Aorta (tissue), 5 donors: ENCODE measurements around the gene RAB11FIP4. TPM values are rescaled to one million over a fixed set of nuclear protein-coding genes. Genes with fewer than 3 reads are reported as not detected.
"Not testable (repeated sequence)": the region's sequence is repeated elsewhere in the genome, so short reads cannot be mapped to it uniquely, and the experiment has no call there.

Experiments used
- ATAC-seq: fragments of 200-7000 bp; cut with Tn5 transposase; one replicate; pipeline ENCODE4 v1.9.1; 2022; ENCODE audit warnings: moderate library complexity; ENCODE audit not compliant: low FRiP score
- DNase-seq, 2 donors: peaks; one replicate each; pipeline ENCODE4 v3.0.0-alpha.2; 2020
- H3K27ac ChIP-seq, 2 donors: one replicate each; pipeline ENCODE4 v1.5.1; 2013; ENCODE audit warnings: low read length in 2 of 2, mild to moderate bottlenecking in 2 of 2, moderate library complexity in 2 of 2, control low read depth in 1 of 2, inconsistent platforms in 1 of 2, low read depth in 1 of 2
- H3K27me3 ChIP-seq, 2 donors: one replicate each; pipeline ENCODE4 v1.6.1; 2013; ENCODE audit warnings: control low read depth in 1 of 2, low read length in 1 of 2, mild to moderate bottlenecking in 1 of 2, moderate library complexity in 1 of 2; ENCODE audit not compliant: insufficient read depth in 2 of 2, control insufficient read depth in 1 of 2
- H3K36me3 ChIP-seq, 2 donors: one replicate each; pipeline ENCODE4 v1.6.1; 2013; ENCODE audit warnings: control low read depth in 1 of 2, low read length in 1 of 2, mild to moderate bottlenecking in 1 of 2; ENCODE audit not compliant: insufficient read depth in 2 of 2, control insufficient read depth in 1 of 2
- H3K4me1 ChIP-seq, 2 donors: one replicate each; pipeline ENCODE4 v1.6.1; 2013; ENCODE audit warnings: low read length in 2 of 2, control low read depth in 1 of 2, mild to moderate bottlenecking in 1 of 2, moderate library complexity in 1 of 2; ENCODE audit not compliant: insufficient read depth in 2 of 2, control insufficient read depth in 1 of 2
- H3K4me3 ChIP-seq, 2 donors: one replicate each; pipeline ENCODE4 v1.5.1; 2013; ENCODE audit warnings: low read length in 2 of 2, control low read depth in 1 of 2, mild to moderate bottlenecking in 1 of 2
- H3K9me3 ChIP-seq: one replicate; pipeline ENCODE4 v1.6.1; 2013; ENCODE audit warnings: mild to moderate bottlenecking, low read length; ENCODE audit not compliant: control insufficient read depth
- WGBS, 2 donors: extraction: QIAGEN DNeasy Blood & Tissue Kit; methylation state at CpG; one replicate each; pipeline ENCODE4 v1.1.7; 2013; 5-methylcytosine and 5-hydroxymethylcytosine counted together
- intact Hi-C, 2 donors: fragments of 100-400 bp; cut with DNase I; formaldehyde crosslinking; loops; one replicate each; pipeline versions ENCODE4 v1.14.2 to v1.15.0; 2022
- long read RNA-seq, 2 donors: library from polyadenylated mRNA; unstranded; transcript quantifications; one replicate each; pipeline ENCODE4 v2.0.0, GENCODE V29; 2020 to 2021
- polyA plus RNA-seq, 2 donors: library from polyadenylated mRNA; stranded (reverse); fragments of 200-250 nt; gene quantifications; one replicate each; pipeline ENCODE4 v1.2.3, GENCODE V29; 2013
- total RNA-seq, 2 donors: library from RNA; stranded (reverse); fragmentation: NEBNext Ultra II Directional; extraction: Animal tissue kit (Norgen Biotek cat#: 25700); gene quantifications; one replicate each; pipeline ENCODE4 v1.2.1, GENCODE V29; 2021
- donor health status: healthy with polysubstance abuse.
- donor health status: Bipolar disorder and iron deficiency.
- donor health status: DM: no; HTN: no; CAD: no.
- donor health status: DM: no; HTN: no; CAD: no.
- donor health status: DM: yes; HTN: yes; CAD: no.

Gene RAB11FIP4, protein sequence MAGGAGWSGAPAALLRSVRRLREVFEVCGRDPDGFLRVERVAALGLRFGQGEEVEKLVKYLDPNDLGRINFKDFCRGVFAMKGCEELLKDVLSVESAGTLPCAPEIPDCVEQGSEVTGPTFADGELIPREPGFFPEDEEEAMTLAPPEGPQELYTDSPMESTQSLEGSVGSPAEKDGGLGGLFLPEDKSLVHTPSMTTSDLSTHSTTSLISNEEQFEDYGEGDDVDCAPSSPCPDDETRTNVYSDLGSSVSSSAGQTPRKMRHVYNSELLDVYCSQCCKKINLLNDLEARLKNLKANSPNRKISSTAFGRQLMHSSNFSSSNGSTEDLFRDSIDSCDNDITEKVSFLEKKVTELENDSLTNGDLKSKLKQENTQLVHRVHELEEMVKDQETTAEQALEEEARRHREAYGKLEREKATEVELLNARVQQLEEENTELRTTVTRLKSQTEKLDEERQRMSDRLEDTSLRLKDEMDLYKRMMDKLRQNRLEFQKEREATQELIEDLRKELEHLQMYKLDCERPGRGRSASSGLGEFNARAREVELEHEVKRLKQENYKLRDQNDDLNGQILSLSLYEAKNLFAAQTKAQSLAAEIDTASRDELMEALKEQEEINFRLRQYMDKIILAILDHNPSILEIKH
- total RNA-seq = 1 to 10 TPM in 1 of 2 donors, under 1 TPM in 1; 0.94 to 2.6 TPM
- polyA plus RNA-seq = 1 to 10 TPM in 1 of 2 donors, under 1 TPM in 1; 0.15 to 1.9 TPM
- long read RNA-seq, donor 1, partial matches to known transcripts = 2 of 3 reads
- long read RNA-seq, donor 1, other reads (novel, unspliced or antisense) = 0 of 3 reads
- long read RNA-seq, donor 2, partial matches to known transcripts = 2 of 3 reads
- long read RNA-seq, donor 2, other reads (novel, unspliced or antisense) = 0 of 3 reads

DNA sequence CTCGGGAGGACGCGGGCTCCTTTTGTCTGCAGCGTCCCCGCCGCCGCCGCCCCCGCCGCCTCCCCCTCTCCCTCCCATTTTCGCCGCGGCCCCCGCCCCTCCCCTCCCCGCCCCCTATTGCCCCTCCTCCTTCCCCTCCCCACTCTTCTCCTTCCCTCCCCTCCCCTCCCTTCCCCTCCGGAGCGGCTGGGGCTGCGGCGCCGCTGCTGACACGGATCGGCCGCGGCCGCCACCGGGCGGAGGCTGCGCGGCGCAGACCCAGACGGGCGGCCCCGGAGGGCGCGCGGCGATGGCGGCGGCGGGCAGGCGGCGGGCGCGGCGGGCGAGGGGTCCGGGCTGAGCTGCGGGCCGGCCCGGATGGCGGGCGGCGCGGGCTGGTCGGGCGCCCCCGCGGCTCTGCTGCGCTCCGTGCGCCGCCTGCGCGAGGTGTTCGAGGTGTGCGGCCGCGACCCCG, at the start of gene RAB11FIP4:
RAB11FIP4 (plus strand) TSS at position 180 of the 454 bp plus-strand sequence; CDS start at position 358, 178 bp downstream.
- Histone ChIP-seq H3K9me3 (no peaks in the 10 kb centered on the region), H3K4me1 (no peaks in the 10 kb centered on the region), H3K36me3 (no peaks in the 10 kb centered on the region), H3K27ac (no peak within 1 kb of the TSS), H3K4me3 (peak within 1 kb of the TSS; percentile 13 to 73), H3K27me3 (no peaks in the 10 kb centered on the region)
- WGBS, 2 donors = 0 to 1% methylated on average over 33 to 67 of the region's 69 CpGs
- intact Hi-C loops = no loop called here
- no peak for ATAC-seq
- DNase-seq = peak in 1 of 2 donors; percentile 55

DNA sequence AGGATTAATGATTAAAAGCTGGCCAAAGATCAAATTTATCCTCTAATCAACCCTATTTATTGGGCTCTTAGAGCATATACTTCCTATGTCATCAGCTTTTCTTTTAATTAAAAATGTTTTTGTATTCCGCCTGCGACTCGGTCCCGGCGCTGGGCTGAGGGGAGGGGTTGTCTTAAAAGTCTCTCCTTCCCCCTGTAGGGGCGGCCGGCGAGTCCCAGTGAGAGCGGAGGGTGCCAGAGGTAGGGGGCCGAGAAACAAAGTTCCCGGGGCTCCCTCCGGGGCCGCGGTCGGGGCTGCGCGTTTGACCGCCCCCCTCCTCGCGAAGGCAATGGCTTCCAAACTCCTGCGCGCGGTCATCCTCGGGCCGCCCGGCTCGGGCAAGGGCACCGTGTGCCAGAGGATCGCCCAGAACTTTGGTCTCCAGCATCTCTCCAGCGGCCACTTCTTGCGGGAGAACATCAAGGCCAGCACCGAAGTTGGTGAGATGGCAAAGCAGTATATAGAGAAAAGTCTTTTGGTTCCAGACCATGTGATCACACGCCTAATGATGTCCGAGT, 46.2 kb upstream of the RAB11FIP4 start:
- H3K27me3 ChIP-seq, H3K4me1 ChIP-seq, ATAC-seq, H3K9me3 ChIP-seq, intact Hi-C loops, H3K36me3 ChIP-seq, H3K4me3 ChIP-seq, DNase-seq, H3K27ac ChIP-seq: not testable (repeated sequence)
- 92 to 93% methylated on average over 21 of the region's 34 CpGs for WGBS, 2 donors

DNA sequence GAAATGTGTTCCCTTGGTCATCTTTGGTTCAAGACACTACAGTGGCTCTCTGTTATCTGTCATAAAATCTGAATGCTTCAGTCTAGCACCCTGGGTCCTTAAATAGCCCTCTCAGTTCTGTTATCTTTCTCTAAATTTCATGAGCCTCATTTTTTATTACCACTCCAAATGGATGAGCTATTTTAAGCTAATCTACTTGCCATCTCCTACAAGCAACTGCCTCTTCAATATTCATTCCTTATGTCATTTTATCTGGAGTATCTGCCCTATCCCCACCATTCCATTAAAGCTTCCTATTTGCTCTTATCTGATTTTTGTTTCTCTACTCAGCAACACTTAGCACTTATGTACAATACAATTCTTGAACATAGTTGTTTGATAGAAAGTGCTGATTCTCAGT, 42.0 kb upstream of the RAB11FIP4 start:
- DNase-seq (no peak), ATAC-seq (no peak)
- Histone ChIP-seq H3K9me3 (no peaks in the 10 kb centered on the region), H3K36me3 (peaks cover 0 to 4% of the 10 kb centered on the region in 2 donors), H3K4me1 (no peaks in the 10 kb centered on the region), H3K27ac (no peak overlapping the region), H3K4me3 (no peak overlapping the region), H3K27me3 (no peaks in the 10 kb centered on the region)
- intact Hi-C loops = no loop called here

DNA sequence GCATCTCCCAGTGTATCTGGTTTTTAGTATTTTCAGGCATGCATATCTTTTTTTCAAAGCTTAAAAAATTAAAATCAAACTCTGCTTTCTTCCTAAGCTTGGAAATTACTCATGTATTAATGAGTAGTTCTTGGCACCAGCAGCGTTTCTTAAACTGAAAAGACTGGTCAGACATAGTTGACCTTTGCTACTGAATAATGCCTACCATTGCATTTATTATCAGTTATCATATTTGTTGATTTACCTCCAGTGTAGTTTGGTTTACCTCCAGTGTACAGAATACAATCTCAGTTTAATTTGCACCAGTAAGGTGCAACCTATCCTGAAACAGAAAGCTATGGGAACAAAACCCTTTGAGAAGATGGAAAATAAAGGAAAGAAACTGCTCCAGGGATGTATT, 35.5 kb upstream of the RAB11FIP4 start:
- WGBS, 2 donors = 63 to 67% methylated on average over 1 of the region's 1 CpG
- Histone ChIP-seq H3K4me3 (no peak overlapping the region), H3K36me3 (peaks cover 0 to 2% of the 10 kb centered on the region in 2 donors), H3K27me3 (no peaks in the 10 kb centered on the region), H3K27ac (no peak overlapping the region), H3K9me3 (no peaks in the 10 kb centered on the region), H3K4me1 (no peaks in the 10 kb centered on the region)
- no peak for ATAC-seq
- DNase-seq = no peak
- intact Hi-C loops = no loop called here

DNA sequence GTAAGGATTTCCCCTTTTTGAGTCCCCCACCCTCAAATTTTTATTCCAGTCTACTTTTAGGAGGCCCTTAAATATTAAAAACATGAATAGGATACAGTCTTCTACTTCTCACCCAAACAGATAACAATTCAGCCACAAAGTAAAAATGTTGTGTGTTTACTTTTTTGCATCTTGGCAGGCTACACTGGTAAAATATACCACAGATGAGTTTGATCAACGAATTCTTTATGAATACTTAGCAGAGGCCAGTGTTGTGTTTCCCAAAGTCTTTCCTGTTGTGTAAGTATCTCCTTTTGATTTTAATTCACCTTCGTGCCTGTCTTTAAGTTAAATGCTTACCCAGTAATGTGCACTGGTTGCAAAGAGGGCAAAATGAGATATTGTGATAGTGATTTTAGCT, 34.4 kb upstream of the RAB11FIP4 start:
- no peak overlapping the region for H3K27ac ChIP-seq
- no peak for ATAC-seq
- intact Hi-C loops = no loop called here
- no peak overlapping the region for H3K4me3 ChIP-seq
- no peak for DNase-seq
- no peaks in the 10 kb centered on the region for H3K9me3 ChIP-seq
- WGBS, 2 donors = 86 to 87% methylated on average over 2 of the region's 2 CpGs
- H3K4me1 ChIP-seq = no peaks in the 10 kb centered on the region
- H3K27me3 ChIP-seq = no peaks in the 10 kb centered on the region
- peaks cover 0 to 2% of the 10 kb centered on the region in 2 donors for H3K36me3 ChIP-seq

DNA sequence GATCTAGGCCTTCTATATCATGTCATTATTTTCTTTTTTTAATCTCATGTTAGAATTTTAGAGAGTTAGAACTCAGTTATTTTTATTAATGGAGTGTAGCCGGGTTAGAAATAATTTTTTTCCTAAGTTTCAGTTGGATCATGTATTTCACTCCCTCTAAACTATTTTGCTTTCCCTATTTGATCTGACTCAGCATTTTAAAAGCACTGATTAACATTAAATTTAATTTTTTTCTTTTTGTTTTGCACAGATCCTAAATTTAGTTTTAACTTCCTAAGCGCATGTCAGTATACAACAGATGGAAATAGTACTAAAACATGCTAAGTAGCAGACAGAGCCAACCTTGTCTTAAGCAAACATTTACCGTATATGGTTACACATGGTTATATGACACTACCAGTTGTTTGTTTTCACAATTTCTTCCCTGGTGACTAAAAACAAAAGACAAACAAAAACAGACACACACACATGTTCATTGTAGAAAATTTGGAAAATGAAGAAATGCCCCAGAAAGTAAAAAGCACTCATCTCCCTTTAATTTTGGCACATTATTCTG, 33.6 kb upstream of the RAB11FIP4 start:
- no peak overlapping the region for H3K27ac ChIP-seq
- no peak for ATAC-seq
- intact Hi-C loops = no loop called here
- H3K9me3 ChIP-seq = no peaks in the 10 kb centered on the region
- no peak overlapping the region for H3K4me3 ChIP-seq
- no peaks in the 10 kb centered on the region for H3K27me3 ChIP-seq
- H3K4me1 ChIP-seq = no peaks in the 10 kb centered on the region
- H3K36me3 ChIP-seq = peaks cover 0 to 2% of the 10 kb centered on the region in 2 donors
- WGBS, 2 donors = 68 to 69% methylated on average over 3 of the region's 3 CpGs
- DNase-seq = no peak

DNA sequence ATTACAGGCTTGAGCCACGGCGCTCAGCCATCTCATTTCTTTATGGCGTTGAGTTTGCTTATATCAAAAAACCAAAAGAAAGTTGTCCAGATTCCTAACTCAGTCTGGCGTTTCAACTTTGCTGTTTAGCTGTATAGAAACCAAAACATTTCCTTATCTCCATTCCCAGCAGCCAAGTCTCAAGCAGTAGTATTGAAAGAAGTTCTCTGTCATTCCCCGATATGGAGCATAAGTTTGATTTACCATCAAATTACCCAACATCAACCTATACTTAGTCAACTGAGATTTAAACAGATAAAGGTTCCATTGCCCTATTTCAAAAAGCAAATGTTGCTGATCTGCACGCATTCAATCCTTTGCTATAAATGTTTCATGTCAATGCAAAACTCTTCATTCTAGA, 27.5 kb upstream of the RAB11FIP4 start:
- Histone ChIP-seq H3K4me3 (no peak overlapping the region), H3K9me3 (no peaks in the 10 kb centered on the region), H3K36me3 (peaks cover 0 to 2% of the 10 kb centered on the region in 2 donors), H3K27ac (no peak overlapping the region), H3K4me1 (no peaks in the 10 kb centered on the region), H3K27me3 (no peaks in the 10 kb centered on the region)
- 70 to 71% methylated on average over 6 of the region's 6 CpGs for WGBS, 2 donors
- intact Hi-C loops = no loop called here
- ATAC-seq (no peak), DNase-seq (no peak)

DNA sequence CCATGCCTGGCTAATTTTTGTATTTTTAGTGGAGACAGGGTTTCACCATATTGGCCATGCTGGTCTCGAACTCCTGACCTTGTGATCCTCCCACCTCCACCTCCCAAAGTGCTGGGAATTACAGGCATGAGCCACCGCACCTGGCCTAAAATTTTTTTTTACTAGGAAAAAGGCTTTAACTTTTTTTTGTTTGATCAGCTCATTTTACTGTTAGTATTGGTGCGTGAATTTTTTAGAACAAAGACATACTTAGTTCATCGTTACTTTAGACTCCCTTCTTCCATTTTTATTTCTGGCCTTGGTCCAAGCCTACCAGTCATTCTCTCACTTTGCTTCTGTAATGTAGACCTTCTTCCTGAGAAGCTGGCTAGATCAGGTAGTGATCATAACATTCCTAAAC, 25.4 kb upstream of the RAB11FIP4 start:
- no peaks in the 10 kb centered on the region for H3K9me3 ChIP-seq
- H3K4me3 ChIP-seq = no peak overlapping the region
- H3K27me3 ChIP-seq = no peaks in the 10 kb centered on the region
- no peak for ATAC-seq
- no peak overlapping the region for H3K27ac ChIP-seq
- peaks cover 0 to 2% of the 10 kb centered on the region in 2 donors for H3K36me3 ChIP-seq
- intact Hi-C loops = no loop called here
- DNase-seq = no peak
- no peaks in the 10 kb centered on the region for H3K4me1 ChIP-seq
- 98 to 99% methylated on average over 4 of the region's 4 CpGs for WGBS, 2 donors
